Measurements from ENCODE around the gene RBPJ.

The RBPJ gene

DNA sequence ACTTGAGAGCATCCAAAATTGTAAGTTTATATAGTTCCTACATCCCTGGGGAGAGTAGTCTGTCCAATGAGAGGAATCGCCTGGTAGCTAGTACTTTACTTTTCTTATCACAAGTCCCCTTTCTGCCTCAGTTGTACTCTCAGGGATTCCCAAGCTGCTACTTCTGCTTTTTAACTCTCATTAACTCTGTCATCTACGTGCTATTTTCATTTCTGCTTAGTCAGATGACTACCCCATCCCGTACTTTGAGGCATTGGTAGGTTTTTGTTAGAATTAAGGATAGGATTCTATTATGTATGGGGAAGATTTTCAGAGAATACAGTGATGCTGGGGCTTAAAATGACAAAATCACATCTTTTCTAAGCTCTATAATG, 24.7 kb downstream of the RBPJ start:
- TF ChIP-seq TAF1 (IDR thresholded peaks at IDR 0.05; ENCODE audit: borderline replicate concordance, insufficient read depth, low read length) (no peak), FOXP2 (optimal IDR thresholded peaks at IDR 0.05; ENCODE audit: borderline replicate concordance, extremely low read depth, extremely low read length, insufficient read depth) (no peak), POLR2AphosphoS5 (IDR thresholded peaks at IDR 0.05; ENCODE audit: low read depth, low read length) (no peak), SIN3A (IDR thresholded peaks at IDR 0.05; ENCODE audit: borderline replicate concordance, insufficient read depth, low read length) (no peak), REST (IDR thresholded peaks at IDR 0.05; ENCODE audit: insufficient read depth in 1 of 2, low read depth in 2 of 2, low read length in 2 of 2) (no peak)

DNA sequence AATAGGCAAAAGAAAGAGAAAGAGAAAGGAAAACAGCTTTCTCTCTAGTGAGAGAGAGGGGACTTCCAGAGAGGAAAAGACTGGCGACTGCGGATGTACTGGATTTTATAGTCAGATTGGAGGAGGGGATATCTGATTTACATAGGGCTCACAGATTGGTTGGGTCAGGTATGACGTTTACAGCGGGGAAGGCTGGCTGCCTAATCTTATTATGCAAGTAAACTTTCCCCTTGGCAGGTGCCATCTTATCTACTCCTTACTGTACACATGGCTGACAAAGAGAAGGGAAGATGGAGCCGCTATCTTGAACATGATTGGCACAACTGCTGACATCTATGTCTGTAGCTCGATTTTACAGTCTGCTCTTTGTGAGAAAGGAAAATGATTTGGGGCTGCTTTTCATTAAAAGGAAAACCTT, 25.4 kb downstream of the RBPJ start:
- TF ChIP-seq SIN3A (IDR thresholded peaks at IDR 0.05; ENCODE audit: borderline replicate concordance, insufficient read depth, low read length) (no peak), POLR2AphosphoS5 (IDR thresholded peaks at IDR 0.05; ENCODE audit: low read depth, low read length) (no peak; the same call in 1 of the 2 replicates), FOXP2 (optimal IDR thresholded peaks at IDR 0.05; ENCODE audit: borderline replicate concordance, extremely low read depth, extremely low read length, insufficient read depth) (no peak)

DNA sequence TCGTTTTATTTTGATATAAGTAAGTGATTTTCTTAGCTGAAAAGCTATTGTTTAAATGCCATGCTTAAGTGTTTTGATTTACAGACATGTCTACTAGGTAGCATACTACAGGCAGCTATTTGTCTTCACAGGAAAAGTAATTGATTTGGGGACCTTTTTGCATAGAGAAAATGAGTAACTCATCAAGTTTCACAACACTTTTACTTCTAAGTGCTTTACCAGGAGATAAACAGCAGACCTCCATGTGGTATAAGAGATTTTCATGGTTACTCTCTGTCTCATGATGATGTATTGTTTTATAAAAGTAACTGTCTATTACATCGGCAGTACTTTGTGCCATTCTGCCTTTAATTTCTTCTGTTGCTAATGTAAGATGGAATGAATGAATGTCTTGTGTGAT, 28.7 kb downstream of the RBPJ start:
- TF ChIP-seq FOXP2 (optimal IDR thresholded peaks at IDR 0.05; ENCODE audit: borderline replicate concordance, extremely low read depth, extremely low read length, insufficient read depth) = no peak
- TF ChIP-seq TAF1 (IDR thresholded peaks at IDR 0.05; ENCODE audit: borderline replicate concordance, insufficient read depth, low read length) = no peak
- no peak for TF ChIP-seq SIN3A (IDR thresholded peaks at IDR 0.05; ENCODE audit: borderline replicate concordance, insufficient read depth, low read length)
- no peak for TF ChIP-seq POLR2AphosphoS5 (IDR thresholded peaks at IDR 0.05; ENCODE audit: low read depth, low read length)
- TF ChIP-seq REST (IDR thresholded peaks at IDR 0.05; ENCODE audit: insufficient read depth in 1 of 2, low read depth in 2 of 2, low read length in 2 of 2) = no peak

DNA sequence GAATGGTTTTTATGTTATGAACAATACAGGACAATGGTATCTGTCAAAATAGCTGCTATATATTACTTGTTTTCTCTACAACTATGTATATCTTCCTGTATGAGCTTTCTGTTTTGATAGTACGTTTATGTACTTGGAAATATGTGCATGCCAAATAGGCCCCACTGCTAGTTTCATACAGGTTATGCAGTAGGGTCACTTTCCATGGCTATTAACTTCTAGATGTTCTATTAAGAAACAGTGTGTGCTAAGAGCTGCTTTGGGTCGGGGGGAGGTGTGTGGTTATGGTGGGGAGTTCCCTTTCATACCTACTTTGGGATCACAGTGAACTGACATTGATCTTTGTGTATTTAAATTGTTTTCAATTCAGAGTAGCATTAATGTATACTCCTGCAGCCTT, 30.9 kb downstream of the RBPJ start:
- no peak for TF ChIP-seq POLR2AphosphoS5 (IDR thresholded peaks at IDR 0.05; ENCODE audit: low read depth, low read length)
- TF ChIP-seq FOXP2 (optimal IDR thresholded peaks at IDR 0.05; ENCODE audit: borderline replicate concordance, extremely low read depth, extremely low read length, insufficient read depth) = no peak
- TF ChIP-seq SIN3A (IDR thresholded peaks at IDR 0.05; ENCODE audit: borderline replicate concordance, insufficient read depth, low read length) = no peak
- TF ChIP-seq REST (IDR thresholded peaks at IDR 0.05; ENCODE audit: insufficient read depth in 1 of 2, low read depth in 2 of 2, low read length in 2 of 2) = no peak
- TF ChIP-seq TAF1 (IDR thresholded peaks at IDR 0.05; ENCODE audit: borderline replicate concordance, insufficient read depth, low read length) = no peak

GRCh38 chr4:26354491-26354890, 33.7 kb downstream of the RBPJ start:
- no peak for TF ChIP-seq REST (IDR thresholded peaks at IDR 0.05; ENCODE audit: insufficient read depth in 1 of 2, low read depth in 2 of 2, low read length in 2 of 2)
- TF ChIP-seq SIN3A (IDR thresholded peaks at IDR 0.05; ENCODE audit: borderline replicate concordance, insufficient read depth, low read length) = no peak

Data from PFSK-1 (cell line).